OCI-M2 (cell line): ENCODE measurements around the gene CD6.

ENCODE experiments used
- DNase-seq: peaks from one replicate; lab custom pipeline; 2025; ENCODE audit not compliant: unreplicated experiment; lab: John Stamatoyannopoulos, UW

CD6 gene

DNA sequence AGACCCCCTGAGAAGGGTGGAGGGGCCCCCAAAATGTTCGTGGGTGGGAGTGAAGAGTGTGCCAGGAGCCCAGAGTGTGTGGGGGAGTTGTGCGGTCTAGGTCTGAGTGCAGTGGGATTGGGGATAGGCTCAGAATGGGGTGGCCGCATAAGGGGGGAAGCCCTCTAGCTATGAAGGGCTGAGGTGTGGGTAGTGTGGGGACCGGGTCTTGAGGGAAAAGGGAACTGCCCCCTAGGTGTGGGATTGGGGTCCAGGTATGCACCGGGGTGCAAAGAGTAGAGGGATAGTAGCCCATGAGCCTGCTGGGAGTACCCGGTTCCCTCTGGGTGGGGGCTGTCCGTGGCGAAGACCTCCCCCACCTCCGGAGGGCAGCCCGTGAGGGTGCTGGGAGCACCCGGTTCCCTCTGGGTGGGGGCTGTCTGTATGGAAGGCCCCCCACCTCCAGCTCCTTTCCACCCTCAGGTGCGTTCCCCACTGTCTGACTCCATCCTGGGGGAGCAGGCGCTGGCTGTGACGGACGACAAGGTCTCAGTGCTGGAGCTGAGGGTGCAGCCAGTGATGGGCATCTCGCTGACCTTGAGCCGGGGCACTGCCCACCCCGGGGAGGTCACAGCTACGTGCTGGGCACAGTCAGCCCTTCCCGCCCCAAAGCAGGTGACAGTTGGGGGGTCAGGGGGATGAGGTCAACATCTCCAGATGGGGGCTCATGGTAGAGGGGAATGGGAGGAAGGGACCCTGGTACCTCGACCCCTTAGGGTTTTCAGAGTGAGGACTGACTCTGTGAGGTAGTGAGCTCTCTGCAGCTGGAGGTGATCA lies 36.5 kb upstream of the CD6 start:
- no peak for DNase-seq

DNA sequence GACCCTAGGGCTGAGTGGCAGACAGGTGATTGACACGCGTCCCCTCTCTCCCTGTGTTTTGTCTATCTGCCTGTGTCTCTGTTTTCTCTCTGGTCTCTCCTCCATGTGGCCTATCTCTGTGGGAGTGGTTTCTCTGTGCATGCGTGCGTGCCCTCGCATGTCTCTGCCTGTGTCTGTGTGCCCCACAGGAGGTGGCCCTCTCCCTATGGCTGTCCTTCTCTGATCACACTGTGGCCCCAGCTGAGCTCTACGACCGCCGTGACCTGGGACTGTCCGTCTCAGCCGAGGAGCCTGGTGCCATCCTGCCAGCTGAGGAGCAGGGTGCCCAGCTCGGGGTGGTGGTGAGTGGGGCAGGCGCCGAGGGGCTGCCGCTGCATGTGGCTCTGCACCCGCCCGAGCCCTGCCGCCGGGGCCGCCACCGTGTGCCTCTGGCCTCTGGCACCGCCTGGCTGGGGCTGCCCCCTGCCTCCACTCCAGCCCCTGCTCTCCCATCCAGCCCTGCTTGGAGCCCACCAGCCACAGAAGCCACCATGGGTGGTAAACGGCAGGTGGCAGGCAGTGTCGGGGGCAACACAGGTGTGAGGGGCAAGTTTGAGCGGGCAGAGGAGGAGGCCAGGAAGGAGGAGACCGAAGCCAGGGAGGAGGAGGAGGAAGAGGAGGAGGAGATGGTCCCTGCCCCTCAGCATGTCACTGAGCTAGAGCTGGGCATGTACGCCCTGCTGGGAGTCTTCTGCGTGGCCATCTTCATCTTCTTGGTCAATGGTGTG lies 35.6 kb upstream of the CD6 start:
- DNase-seq, result no peak

DNA sequence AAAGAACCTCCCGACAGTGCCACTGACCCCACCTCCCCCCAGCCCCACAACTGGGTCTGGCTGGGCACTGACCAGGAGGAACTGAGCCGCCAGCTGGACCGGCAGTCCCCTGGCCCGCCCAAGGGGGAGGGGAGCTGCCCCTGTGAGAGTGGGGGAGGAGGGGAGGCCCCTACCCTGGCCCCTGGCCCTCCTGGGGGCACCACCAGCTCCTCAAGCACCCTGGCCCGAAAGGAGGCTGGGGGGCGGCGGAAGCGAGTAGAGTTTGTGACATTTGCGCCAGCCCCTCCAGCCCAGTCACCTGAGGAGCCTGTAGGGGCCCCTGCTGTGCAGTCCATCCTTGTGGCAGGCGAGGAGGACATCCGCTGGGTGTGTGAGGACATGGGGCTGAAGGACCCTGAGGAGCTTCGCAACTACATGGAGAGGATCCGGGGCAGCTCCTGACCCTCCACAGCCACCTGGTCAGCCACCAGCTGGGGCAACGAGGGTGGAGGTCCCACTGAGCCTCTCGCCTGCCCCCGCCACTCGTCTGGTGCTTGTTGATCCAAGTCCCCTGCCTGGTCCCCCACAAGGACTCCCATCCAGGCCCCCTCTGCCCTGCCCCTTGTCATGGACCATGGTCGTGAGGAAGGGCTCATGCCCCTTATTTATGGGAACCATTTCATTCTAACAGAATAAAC lies 34.9 kb upstream of the CD6 start:
- DNase-seq, result no peak

DNA sequence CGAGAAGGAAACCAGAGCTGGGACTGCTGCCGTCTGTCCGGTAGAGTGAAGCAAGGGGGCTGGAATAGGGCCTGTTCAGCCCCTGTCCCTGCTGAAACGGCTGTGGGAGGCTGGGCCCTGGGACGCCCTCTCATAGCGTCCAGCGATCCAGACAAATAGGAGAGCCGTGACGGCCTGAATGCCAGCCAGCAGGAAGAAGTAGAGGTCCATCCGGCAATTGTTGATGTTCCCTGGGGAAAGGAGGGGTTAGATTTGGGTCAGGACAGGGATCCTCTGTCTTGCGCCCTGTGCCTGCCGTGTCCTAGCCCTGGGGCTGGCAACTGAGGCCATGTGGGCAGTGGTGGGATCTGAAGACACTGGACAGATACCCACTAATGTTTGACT lies 34.3 kb upstream of the CD6 start:
- no peak for DNase-seq

DNA sequence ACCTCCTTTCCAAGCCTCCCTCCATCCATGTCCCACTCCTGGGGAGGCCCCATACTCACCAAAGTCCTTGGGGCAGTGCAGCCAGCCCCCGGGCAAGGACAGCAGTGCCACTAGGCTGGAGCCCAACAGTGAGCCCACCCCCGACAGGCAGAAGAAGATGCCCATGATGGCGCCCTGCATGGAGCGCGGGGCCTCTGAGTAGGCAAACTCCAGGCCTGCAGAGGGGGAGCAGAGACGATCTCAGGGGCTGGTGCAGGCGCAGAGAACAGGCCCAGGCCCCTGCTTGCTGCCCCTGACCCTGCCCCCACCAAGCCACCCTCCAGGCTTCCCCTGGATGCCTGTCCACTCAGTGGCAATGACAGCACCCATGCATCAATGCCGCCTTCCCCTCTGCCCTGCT lies 33.7 kb upstream of the CD6 start:
- DNase-seq, result no peak

DNA sequence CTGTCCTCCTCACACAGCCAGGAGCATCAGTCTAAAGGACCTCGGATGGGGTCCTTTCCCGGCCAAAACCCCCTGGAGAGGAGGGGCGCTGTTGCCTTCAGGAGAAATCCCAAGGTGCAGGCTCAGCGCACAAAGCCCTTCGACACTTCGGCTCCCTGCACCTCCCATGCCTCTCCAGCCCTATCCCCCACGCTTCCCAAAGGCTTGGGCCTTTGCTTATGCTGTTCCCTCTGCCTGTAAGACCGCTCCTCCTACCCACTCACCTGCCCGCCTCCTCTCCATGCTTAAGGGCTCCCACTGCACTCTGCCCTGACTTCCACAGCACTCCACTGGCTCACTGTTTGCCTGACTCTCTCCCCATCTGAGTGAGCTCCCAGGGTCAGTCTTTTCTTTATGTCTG lies 33.0 kb upstream of the CD6 start:
- no peak for DNase-seq

DNA sequence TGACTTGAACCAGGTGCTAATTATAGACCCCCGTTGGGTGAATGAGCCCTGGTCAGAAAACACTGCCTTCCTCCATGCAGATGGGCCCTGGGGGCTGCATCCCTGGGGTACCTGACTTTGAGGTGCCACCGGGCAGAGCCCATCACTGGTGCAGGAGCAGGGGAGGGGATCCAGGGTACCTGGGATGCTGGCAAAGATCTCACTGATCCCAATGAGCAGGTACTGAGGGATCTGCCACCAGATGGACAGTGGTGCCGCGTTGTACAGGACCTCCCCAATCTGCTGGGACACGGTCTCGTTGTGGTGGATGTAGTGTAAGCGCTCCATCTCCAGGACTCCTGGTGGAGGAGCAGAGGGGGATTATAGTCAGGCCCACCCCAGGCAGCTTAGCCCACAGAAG lies 32.2 kb upstream of the CD6 start:
- DNase-seq, result no peak

DNA sequence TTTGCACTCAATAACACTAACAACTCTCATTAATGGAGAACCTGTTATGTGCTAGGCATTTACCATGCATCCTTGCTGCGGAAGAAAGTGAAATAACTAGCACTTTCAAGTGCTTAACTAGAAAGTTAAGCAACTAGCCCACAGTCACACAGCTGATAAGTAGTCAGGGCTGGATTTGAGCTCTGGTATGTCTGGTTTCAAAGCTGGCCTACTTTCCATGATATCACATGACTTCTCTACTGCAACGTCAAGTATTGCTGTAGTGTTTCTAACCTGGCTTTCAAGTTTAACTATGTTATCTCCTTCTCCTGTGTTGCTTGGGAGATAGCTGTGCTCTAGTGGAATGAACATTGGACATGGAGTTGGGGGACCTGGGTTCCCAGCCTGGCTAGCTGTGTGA lies 31.6 kb upstream of the CD6 start:
- DNase-seq, result no peak

DNA sequence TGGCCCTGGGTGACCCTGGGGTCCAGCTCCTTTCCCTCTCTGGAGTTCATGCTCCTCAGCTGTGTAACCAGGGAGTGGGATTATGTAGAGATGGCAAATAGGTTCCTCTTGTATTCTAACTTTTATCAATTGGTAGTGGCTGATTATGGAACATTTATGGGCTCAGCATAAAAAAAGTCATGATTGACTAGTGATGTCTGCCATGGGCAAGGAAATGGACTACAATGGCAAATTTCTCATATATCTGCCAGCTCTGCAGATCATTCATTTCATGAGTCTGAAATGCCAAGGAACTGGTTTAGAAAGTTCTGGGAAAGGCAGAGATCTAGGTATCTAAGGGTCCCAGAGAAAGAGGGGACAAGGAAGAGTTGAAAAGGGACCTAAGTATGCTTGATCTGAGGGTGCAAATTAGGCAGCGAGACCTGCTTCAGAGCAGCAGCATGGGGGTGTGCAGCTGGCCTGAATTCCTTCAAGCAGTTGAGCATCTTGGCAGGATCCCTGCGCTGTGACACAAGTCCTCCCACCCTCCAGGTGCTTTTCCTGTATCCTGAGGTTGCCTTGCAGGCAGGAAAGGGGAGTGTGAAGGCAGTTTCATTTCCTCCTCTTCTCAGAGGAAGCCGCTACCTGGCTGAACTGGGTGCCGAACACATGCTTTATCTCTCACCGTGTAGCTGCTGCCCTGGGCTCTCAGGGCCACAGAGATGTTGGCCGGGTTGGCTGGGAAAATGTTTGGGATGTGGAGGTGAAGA lies 29.9 kb upstream of the CD6 start:
- no peak for DNase-seq

DNA sequence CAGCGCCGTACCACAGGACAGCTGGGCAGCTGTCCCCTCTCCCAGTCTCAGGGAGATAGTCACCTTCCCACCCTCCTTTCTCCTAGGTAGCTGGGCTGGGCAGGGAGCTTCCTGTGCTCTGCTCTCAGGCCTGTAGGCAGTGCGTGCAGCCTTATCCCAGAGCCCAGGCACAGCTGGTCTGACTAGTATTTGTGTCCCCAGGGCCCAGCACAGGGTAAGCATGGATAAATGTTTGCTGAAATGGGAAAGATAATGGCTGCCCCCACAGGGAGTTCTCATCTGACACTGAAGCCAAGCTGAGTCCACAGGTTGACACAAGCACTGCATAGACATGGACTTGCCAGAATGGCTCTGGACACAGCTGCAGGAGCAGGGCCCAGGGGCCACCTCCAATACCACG lies 29.3 kb upstream of the CD6 start:
- DNase-seq, result no peak

DNA sequence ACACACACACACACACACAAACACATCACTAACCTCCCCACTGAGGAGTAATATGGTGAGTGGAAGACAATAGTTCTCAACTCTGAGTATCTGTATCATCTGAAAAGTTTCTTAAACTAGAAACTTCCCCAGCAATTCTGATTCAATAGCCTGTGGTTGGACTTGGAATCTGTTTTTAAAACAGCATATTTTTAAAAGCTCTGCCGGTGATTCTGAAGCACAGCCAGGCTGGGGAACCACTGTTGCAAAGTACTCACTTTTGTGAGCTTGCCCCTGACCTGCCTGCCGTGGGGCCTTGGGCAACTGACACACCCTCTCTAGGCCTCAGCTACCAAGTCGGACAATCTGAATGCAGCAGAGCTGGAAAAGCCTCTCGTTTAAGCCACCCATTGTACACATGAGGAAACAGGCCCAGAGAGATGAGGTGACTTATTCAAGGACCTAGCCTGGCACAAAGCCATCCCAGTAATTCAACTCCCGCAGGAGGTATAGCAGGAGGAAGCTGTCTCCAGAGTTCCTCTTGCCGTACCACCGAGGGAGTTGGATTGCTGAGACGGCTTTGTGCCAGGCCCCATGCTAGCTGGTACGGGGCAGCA lies 28.4 kb upstream of the CD6 start:
- DNase-seq, result no peak

DNA sequence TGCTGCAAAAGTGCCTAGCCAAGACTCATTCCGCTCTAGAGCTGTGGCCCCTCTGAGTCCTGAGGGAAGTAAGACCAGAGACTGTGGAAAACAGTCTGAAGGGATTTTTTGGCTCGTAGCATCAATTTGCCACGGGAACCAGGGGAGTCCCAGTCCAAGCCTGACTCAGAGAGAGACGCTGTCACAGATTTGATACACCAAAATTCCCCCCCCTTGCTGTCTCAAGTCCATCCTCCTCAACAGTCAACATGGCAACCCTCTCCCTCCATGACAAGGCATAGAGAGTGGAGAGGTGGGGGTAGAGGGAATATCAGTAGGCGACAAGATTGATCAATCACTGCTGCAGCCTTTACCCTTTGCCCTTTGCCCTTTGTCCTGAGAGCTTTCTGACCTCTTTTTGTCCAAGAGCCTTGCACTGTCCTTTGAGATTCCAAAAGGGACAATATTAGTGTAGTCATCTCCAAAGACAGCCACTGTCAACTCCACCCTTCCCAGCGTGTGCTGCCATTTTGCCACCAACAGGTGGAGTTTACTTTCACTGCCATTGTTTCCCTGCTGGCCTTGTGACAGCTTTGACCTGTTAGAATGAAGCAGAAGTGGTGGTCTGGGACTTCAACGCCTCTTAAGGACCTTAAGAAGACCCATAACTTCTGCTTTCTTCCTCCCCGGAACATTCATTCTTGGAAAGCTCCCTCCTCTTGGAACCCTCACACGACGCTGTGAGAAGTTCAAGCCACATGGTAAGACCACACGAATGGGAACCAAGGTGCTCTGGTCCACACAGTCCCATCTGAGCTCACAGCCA lies 26.8 kb upstream of the CD6 start:
- no peak for DNase-seq

DNA sequence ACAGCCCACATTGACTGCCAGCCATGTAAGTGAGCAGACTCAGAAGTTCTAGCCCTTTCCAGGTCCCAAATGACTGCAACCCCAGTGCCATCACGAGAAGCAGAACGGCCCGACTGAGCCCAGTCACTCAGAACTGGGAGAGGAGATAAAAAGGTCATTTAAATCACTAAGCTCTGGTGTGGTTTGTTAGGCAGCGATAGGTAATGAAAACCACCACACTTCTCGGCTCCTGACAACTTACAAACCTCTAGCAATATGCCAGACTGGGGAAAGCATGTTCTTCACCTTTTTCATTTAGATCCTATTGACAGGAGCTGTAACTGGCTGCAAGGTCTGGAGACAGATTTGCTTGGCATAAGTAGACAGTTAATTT lies 26.2 kb upstream of the CD6 start:
- DNase-seq, result no peak

DNA sequence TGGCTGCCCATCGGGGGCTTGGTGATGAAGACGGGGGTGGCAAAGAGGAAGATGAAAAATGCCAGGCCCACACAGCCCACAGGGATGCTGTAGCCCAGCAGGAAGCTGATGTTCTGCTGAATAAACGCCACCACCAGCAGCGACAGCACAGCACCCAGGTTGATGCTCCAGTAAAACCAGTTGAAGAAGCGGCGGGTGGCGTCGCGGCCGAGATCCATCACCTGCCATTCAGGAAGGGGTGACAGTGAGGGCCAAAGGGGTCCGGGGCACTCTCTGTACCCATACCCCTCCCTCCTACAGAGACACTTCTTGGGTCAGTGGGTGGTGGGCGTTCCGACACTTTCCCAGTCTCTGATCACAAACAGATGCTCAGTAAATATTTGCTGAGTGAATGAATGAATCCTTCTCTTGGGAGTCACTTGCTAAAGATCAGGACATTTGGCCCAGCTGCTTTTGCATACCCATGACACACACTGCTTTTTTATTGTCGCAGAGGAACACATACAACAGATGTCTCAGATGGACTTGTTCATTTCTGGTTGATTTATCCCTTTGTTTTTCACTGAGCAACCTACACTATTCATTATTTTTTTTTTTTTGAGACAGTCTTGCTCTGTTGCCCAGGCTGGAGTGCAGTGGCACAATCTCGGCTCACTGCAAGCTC lies 24.7 kb upstream of the CD6 start:
- DNase-seq, result no peak

DNA sequence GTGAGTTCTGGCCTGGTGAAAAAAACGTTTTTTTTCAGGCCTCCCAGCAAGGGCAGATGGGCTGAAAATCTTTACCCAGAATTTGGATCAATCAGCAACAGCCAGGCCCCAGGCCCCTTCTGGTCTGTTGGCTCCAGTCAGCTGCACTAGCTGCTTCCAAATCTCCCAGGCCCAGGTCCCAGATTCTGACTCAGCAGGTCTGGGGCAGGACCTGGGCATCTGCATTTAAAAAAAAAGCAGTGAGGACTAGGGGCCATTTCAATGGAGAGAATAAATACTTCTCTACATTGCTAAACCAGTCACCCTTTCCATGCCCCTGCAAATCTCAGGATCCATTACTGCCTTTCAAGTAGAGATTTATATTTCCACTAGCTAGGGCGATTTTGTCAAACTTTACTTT lies 23.8 kb upstream of the CD6 start:
- DNase-seq, result no peak

DNA sequence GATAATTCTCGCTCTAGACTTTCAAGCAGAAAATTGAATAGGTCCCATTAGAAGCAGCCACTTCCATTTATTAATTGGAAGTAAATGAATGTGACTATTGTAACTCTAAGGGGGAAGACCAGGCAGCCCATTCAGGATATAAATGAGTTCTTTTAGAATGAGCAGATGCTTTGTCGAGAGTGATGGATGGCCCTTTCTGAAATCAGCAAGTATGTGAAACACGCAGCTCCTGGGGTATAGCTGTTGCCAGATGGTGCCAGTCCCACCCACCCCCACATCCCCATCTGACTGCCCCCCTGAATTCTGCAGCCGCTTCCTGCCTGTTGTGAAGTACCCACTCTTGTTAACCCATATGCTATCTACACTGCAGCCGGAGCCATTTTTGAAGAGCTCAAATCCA lies 23.2 kb upstream of the CD6 start:
- DNase-seq, result no peak

DNA sequence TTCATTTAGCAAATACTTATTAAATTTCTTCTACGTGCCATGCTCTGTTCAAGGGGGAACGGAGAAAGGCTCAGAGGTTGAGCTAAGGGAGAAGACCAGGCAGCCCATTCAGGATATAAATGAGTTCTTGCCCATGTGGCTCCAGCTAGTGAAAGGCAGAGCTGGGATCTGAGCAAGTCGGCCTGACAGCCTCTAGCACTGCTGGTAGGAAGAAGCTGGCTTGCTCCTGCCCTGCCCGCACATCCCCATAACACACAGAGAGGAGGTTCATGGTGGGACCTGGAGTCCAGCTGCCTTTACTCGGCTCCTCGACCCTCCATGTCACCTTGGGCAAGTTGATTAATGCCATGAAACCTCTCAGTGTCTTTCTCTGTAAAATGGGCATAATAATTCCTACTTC lies 21.5 kb upstream of the CD6 start:
- DNase-seq, result no peak

DNA sequence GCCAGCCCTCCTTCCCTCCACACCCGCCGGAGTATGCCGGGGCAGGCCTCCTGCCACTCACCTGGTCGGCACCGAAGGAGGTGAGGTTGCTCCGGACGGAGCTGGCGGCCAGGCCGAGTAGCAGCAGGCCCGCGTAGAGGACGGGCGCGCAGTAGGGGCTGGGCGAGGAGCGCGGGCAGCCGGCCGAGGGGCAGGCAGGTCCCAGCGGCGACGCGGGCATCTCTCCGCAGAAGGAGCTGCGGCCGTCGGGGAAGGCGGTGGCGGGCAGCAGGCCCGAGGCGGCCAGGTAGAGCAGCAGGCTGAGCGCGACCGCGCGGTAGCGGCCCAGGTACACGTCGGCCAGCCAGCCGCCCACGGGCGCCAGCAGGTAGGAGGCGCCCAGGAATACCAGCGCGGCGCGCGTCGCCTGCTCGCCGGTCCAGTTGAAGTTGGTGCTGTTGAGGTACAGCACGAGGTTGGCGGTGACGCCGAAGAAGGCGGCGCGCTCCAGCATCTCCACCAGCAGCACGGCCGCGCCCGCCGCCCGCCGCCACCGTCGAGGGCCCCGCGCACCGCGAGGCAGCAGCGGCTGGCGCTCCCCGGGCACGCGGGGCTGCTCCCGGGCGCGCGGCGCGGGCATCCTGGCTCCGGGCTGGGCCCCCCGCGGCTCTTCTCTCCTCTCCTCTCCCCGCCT lies 20.4 kb upstream of the CD6 start:
- DNase-seq, result no peak

DNA sequence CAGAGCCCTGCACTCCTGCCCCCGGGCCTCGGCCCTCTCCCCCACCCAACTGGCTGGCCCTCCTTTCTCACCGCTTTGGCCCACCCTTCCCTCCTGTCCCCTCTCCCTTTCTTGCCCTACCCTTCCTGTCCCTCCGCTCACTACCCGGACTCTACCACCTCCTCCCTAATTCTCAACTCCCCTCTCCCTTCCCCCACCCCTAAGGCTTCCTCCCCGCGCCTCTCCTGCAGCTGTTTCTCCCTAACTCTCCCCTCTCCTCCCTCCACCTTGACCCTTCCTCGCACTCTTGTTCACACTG lies 19.9 kb upstream of the CD6 start:
- DNase-seq, result no peak
